Pons (tissue), 1 donor: Measurements from ENCODE around the gene DCC.
"Not testable (repeated sequence)": the region's sequence is repeated elsewhere in the genome, so short reads cannot be mapped to it uniquely, and the experiment has no call there.

ENCODE experiments used
- DNase-seq: peaks from one replicate; pipeline ENCODE4 v3.0.0-alpha.2; 2016; ENCODE audit warnings: low spot score

Gene DCC

GRCh38 chr18:53509886-53510285, 1169.9 kb downstream of the DCC start:
- DNase-seq, result no peak

GRCh38 chr18:53511725-53512124, 1171.7 kb downstream of the DCC start:
- DNase-seq, result not testable (repeated sequence)

DNA sequence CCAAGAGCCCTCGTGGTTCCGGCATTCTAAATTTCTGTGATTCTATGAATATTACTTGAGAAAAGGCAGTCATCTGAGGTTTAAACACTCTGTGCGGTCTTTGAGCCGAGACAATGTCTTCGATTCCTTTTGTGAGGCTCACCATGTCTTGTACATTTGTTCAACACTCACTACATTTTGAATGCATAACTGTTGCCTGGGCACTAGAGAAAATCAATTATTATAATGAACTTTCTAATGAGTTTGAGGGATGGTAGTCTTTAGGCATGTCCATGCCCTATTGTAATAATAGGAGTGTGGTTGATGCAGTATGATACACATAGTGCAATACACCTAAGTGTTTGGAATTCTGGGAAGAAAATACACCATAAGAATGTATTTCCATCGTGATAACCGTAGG, 1181.1 kb downstream of the DCC start:
- no peak for DNase-seq

DNA sequence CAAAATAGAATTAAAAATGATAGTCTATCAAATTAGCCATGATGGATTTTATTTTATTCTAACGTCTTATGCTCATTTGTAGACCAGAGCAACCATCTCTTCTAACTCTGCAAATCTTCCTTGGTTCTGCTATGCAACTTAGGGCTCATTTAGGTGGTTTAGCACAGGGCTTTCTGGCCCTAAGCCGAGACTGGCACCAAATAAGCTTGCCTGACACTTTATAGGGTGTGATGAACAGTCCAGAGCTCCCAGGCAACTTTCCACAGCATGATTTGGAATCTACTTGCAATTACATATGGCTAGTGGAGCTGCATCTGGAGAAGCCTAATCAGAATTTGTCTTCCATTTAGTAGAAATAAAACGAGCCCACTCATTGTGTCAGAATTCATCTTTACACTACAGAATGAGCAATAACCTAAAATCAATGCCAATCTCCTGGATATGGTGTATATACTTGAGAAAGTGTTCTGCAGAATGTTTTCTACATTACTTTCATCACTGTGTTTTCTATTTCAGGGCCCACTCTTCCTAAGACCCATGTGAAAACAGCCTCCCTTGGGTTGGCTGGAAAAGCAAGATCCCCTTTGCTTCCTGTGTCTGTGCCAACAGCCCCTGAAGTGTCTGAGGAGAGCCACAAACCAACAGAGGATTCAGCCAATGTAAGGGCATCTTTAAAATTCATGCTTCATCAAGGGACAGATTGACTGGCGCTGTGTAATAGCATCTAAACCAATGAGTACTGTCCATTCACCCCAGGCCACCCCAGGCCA, 1186.3 kb downstream of the DCC start:
- DNase-seq, result no peak

DNA sequence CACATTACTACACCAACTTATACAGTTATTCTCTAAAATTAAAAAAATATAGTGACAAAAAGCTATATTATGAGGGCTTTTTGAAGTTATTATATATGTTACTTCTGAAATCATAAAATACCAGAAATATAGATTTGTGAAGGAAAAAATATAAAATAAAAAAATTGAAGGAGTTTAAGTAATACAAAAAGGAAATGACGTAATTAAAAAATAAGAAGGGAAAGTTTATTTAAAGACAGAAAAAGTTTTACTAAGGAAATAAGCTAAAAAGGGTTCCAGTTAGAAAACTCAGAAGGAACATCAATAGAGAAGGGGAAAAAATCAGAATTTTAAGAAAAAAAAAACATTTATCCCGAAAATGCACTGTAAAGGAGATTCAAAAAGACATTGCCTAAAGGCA, 1187.4 kb downstream of the DCC start:
- no peak for DNase-seq

DNA sequence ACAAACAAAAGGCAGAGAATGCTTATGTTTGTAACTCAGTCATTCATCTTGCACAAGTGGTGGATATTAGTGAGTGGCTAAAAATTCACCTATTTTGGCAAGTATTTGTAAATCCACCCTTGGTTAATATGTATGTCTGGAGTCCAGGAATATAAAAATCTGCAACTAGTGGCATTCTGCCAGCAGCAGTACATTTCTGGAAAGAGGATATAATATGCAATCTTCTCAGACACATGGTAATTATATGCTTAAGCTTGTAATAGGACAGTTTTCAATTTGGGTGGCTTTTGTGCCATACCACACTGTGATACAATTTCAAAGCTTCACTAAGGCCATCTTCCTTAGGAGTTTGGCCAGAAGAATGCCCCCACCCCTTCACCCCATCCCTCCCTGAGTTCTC, 1191.2 kb downstream of the DCC start:
- no peak for DNase-seq

DNA sequence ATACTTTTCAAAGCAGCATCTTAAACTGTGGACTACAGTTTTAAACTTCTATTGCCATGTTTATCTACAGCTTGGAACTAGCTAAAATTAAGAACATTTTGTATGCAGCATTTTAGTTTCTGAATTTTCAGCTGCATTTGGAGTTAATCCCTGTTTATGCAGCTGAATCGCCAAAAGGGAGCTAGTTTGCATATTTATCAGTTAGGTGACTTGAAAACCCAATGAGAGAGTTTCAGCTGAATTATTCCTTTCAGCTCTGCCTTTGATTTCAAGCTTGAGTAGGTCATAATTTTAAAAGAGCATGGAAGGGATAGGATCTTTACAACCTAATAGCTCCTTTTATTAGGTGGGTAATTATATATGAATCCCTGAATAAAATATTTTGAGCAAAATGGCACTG, 1191.9 kb downstream of the DCC start:
- no peak for DNase-seq

- DNase-seq, result no peak
Observed at GRCh38 chr18:53534203-53534602, 1194.2 kb downstream of the DCC start.

GRCh38 chr18:53534695-53535094, 1194.7 kb downstream of the DCC start:
- DNase-seq, result peak; percentile 97

GRCh38 chr18:53536908-53537307, 1196.9 kb downstream of the DCC start:
- no peak for DNase-seq

DNA sequence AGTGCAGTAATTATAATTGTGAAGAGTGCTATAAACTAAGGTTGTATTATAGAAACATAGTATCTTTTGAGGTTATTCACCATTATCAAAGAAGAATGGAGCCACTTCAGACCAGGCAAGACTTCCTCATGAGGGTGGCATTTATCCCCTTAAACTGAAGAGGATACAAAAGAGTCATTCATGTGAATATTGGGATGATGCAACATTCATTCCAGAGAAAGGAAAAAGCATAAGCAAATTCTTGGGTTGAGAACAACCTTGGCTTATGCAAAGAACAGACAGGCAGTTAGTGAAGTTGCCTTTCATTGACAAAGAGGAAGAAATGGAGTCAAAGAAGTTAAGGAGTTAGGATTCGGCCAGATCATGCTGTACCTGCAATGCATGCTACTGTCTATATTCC, 1201.9 kb downstream of the DCC start:
- no peak for DNase-seq

GRCh38 chr18:53543711-53544110, 1203.7 kb downstream of the DCC start:
- DNase-seq, result no peak

DNA sequence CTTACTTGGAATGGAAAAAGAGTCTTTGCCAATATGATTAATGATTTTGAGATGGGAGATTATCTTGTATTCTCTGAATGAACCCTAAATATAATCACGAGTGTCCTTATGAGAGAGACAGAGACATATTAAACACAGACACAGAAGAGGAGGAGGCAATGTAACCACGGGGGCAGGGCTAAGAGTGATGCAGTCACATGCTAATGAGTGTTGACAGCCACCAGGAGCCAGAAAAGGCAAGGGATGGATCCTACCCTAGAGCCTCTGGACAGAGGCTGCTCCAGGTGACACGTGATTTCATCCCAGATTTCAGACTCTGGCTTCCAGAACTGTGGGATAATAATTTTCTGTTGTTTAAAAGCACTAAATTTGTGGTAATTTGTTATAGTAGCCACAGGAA, 1204.9 kb downstream of the DCC start:
- no peak for DNase-seq

GRCh38 chr18:53551868-53552426, 1212.0 kb downstream of the DCC start:
- DNase-seq, result no peak

- no peak for DNase-seq
Observed at GRCh38 chr18:53553030-53553429, 1213.0 kb downstream of the DCC start.

GRCh38 chr18:53556450-53556849, 1216.5 kb downstream of the DCC start:
- no peak for DNase-seq

GRCh38 chr18:53560546-53560945, 1220.5 kb downstream of the DCC start:
- DNase-seq, result no peak

GRCh38 chr18:53566626-53567025, 1226.6 kb downstream of the DCC start:
- DNase-seq, result no peak

DNA sequence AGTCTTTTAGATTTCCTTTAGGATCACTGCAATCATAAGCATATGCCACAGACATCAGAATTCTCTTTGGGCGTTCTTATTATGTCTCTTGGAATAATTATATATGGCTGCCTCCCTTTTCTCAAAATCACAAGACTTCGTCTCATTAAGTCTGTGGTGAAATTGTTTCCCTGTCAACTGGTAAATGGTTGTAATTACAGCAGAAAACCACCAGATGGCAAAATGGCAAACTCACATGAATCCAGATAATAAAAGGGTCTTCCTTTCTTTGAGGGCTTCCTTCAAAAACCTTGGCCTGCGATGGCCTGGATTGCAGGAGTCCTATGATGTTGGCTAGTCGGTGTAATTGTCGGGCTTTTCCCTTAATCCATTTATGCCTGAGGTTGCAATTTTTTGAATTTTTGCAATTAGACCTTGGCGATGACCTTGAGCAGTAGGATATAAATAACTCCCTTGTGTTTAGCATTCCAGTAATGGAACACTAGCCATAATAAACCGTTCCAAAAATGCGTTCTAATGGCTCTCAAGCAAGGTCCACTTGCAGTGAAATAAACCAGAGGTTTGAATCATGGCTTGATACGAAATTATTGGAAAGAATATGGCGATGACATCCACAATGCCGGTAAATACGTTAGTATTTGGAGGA, 1228.1 kb downstream of the DCC start:
- peak; percentile 60 for DNase-seq
